Mesodermal cell (in vitro differentiated cells): ENCODE data around the gene FBXL7.
"Not testable (repeated sequence)": the region's sequence is repeated elsewhere in the genome, so short reads cannot be mapped to it uniquely, and the experiment has no call there.

Experiments
- H3K27ac ChIP-seq: 2 replicates; pipeline ENCODE4 v1.7.0; 2013; ENCODE audit warnings: mild to moderate bottlenecking, low read depth, low read length, moderate library complexity; ENCODE audit not compliant: severe bottlenecking
- H3K36me3 ChIP-seq: 2 replicates; pipeline ENCODE4 v1.7.1; 2013; ENCODE audit warnings: mild to moderate bottlenecking, low read length, moderate library complexity; ENCODE audit not compliant: control insufficient read depth, insufficient read depth
- H3K4me1 ChIP-seq: one replicate; pipeline ENCODE4 v1.7.1; 2013; ENCODE audit warnings: mild to moderate bottlenecking, low read length; ENCODE audit not compliant: insufficient read depth, control insufficient read depth, poor library complexity, severe bottlenecking
- H3K4me3 ChIP-seq: 2 replicates; pipeline ENCODE4 v1.7.0; 2013; ENCODE audit warnings: low read length, control low read depth, mild to moderate bottlenecking; ENCODE audit not compliant: insufficient read depth, poor library complexity, severe bottlenecking; ENCODE audit errors: extremely low read depth
- H3K9me3 ChIP-seq: 2 replicates; pipeline ENCODE4 v1.7.1; 2013; ENCODE audit warnings: mild to moderate bottlenecking, low read length, moderate library complexity; ENCODE audit not compliant: control insufficient read depth
- WGBS, 2 experiments: methylation state at CpG; one replicate each; pipeline ENCODE4 v1.1.5; 2013; ENCODE audit warnings: missing lambda C conversion rate in 2 of 2; ENCODE audit not compliant: insufficient coverage in 2 of 2; 5-methylcytosine and 5-hydroxymethylcytosine counted together

Gene FBXL7

DNA sequence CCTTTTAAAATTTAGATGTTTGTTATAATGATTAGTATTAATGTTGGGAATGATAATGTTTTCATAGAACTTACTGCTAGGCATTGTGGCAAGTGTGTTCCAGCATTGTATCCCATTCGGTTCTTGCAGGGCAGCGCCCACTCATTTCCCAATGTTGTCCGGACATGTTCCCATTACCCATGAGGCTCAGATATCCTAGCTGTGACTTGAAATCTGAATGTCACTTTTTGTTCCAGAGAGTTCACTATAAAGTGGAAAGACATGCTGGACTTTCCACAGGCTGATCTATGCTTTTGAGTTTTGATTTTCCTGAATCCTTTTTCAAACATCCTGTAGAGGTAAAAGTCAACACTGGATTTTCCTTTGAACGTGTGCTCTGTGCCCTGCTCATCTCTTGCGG lies 350.6 kb downstream of the FBXL7 start:
- Histone ChIP-seq H3K9me3 (no peaks in the 10 kb centered on the region), H3K27ac (peak overlapping the region; percentile 45), H3K4me3 (no peak overlapping the region), H3K4me1 (no peaks in the 10 kb centered on the region), H3K36me3 (no peaks in the 10 kb centered on the region)
- WGBS, 2 experiments = 83 to 86% methylated on average over 5 of the region's 5 CpGs

GRCh38 chr5:15850939-15851341 lies 351.0 kb downstream of the FBXL7 start:
- 73 to 100% methylated on average over 2 to 6 of the region's 6 CpGs for WGBS, 2 experiments
- H3K27ac ChIP-seq = peak overlapping the region; percentile 45
- H3K9me3 ChIP-seq = no peaks in the 10 kb centered on the region
- H3K4me1 ChIP-seq = no peaks in the 10 kb centered on the region
- H3K4me3 ChIP-seq = no peak overlapping the region
- H3K36me3 ChIP-seq = no peaks in the 10 kb centered on the region

DNA sequence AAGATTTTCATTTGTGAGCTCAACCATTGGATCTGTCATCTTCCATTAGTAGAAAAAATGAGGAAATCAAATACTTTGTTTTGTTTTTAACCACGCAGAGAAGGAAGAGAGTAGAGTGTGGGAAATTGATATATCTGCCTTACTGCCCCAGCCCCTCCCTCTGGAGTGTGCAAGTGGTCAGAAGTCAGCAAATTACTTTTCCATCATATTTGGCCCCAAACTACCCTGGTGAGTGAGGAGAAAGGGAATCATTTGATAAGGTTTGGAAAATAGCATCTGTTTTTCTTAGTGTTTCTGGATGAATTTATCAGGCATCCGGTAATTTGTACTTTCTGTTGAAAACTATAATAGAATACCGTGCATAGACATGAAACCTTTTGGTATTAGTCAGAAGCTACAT lies 352.2 kb downstream of the FBXL7 start:
- no peaks in the 10 kb centered on the region for H3K36me3 ChIP-seq
- no peaks in the 10 kb centered on the region for H3K4me1 ChIP-seq
- H3K4me3 ChIP-seq = no peak overlapping the region
- WGBS, 2 experiments = 93% methylated on average over 2 of the region's 3 CpGs; no CpG with 5 or more reads in 1 of the 2 experiments
- H3K27ac ChIP-seq = no peak overlapping the region
- H3K9me3 ChIP-seq = no peaks in the 10 kb centered on the region

DNA sequence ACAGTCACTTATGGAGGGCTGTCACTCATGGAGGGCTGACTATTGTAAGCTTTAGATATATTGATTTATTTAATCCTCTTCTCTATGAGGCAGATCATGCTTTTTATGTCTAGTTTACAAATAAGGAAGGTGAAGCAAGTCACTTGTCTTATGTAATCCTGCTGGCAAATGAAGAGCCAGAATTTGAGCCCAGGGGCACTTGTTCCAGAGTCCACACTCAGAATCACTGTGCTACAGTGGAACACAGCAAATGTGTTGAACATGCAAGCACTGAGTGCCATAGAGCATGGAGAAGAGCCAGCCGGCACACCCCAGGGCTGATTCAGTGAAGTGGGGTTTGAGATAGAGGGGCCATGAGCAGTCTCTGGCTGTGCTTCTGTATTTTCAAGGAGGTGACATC lies 353.0 kb downstream of the FBXL7 start:
- Histone ChIP-seq H3K4me3 (no peak overlapping the region), H3K9me3 (no peaks in the 10 kb centered on the region), H3K4me1 (no peaks in the 10 kb centered on the region), H3K36me3 (no peaks in the 10 kb centered on the region), H3K27ac (no peak overlapping the region)
- WGBS, 2 experiments = 100% methylated on average over 1 of the region's 1 CpG

- WGBS, 2 experiments = 100% methylated on average over 1 of the region's 1 CpG; no CpG with 5 or more reads in 1 of the 2 experiments
- H3K9me3 ChIP-seq = no peaks in the 10 kb centered on the region
- H3K4me3 ChIP-seq = no peak overlapping the region
- H3K36me3 ChIP-seq = no peaks in the 10 kb centered on the region
- no peak overlapping the region for H3K27ac ChIP-seq
- no peaks in the 10 kb centered on the region for H3K4me1 ChIP-seq
These were observed 358.3 kb downstream of the FBXL7 start for GRCh38 chr5:15858326-15858725.

- 95 to 98% methylated on average over 3 of the region's 4 CpGs for WGBS, 2 experiments
- H3K36me3 ChIP-seq = no peaks in the 10 kb centered on the region
These were observed 364.7 kb downstream of the FBXL7 start for GRCh38 chr5:15864536-15865215.

DNA sequence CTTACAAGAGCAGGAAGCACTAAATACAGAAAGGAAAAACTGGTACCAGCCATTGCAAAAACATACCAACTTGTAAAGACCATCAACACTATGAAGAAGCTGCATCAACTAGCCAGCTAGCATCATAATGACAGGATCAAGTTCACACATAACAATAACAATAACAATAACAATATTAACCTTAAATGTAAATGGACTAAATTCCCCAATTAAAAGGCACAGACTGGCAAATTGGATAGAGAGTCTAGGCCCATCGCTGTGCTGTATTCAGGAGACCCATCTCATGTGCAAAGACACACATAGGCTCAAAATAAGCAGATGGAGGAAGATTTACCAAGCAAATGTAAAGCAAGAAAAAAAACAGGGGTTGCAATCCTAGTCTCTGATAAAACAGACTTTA lies 372.3 kb downstream of the FBXL7 start:
- not testable (repeated sequence) for H3K9me3 ChIP-seq, H3K36me3 ChIP-seq, H3K4me3 ChIP-seq, H3K27ac ChIP-seq, H3K4me1 ChIP-seq
- WGBS, 2 experiments = 100% methylated on average over 1 of the region's 1 CpG; no CpG with 5 or more reads in 1 of the 2 experiments

More at GRCh38 chr5:15864536-15865215, 364.7 kb downstream of the FBXL7 start:
- Histone ChIP-seq H3K9me3 (no peaks in the 10 kb centered on the region), H3K4me3 (no peak overlapping the region), H3K4me1 (no peaks in the 10 kb centered on the region), H3K27ac (no peak overlapping the region)

DNA sequence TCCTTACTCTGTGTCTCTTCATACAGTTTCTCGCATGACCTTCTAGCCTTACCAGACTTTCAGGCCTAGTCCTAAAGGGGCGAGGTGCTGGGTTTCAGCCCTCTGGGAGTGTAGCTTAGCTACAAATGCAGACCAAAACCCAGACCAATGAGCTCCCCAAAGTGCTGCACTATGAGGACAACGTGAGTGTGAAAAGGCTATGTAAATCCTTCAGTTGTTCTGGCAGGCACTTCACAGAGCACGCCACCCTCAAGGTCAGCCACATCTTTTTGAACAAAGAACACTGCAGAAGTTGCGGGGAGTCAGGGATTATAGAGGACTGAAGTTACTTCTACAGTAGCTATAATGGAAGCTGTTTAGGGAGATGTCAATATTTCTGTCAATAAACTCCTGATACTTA lies 377.9 kb downstream of the FBXL7 start:
- no peak overlapping the region for H3K27ac ChIP-seq
- H3K9me3 ChIP-seq = no peaks in the 10 kb centered on the region
- WGBS, 2 experiments = 56 to 72% methylated on average over 2 to 3 of the region's 5 CpGs
- H3K36me3 ChIP-seq = no peaks in the 10 kb centered on the region
- H3K4me1 ChIP-seq = no peaks in the 10 kb centered on the region
- no peak overlapping the region for H3K4me3 ChIP-seq

- Histone ChIP-seq H3K4me3 (no peak overlapping the region), H3K4me1 (no peaks in the 10 kb centered on the region), H3K27ac (no peak overlapping the region), H3K36me3 (no peaks in the 10 kb centered on the region), H3K9me3 (no peaks in the 10 kb centered on the region)
- 83 to 96% methylated on average over 1 to 3 of the region's 3 CpGs for WGBS, 2 experiments
These were observed 380.2 kb downstream of the FBXL7 start for GRCh38 chr5:15880201-15880600.

DNA sequence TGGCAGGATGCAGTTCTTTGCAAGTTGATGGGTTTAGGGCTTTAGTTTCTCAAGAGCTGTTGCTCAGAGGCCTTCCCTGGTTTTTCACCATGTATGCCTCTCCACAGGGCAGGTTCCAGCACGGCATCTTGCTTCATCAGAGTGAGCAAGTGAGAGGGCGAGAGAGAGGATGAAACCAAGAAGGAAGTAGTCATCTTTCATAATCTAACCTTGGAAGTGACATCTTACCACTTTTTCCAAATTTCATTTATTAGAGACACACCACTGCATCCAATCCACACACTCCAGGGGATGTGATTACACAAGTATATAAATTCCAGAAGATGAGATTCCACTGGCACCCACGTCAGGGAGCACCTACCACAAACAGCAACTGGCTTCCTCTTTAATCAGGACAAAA lies 385.2 kb downstream of the FBXL7 start:
- Histone ChIP-seq H3K36me3 (no peaks in the 10 kb centered on the region), H3K9me3 (no peaks in the 10 kb centered on the region), H3K27ac (no peak overlapping the region), H3K4me3 (no peak overlapping the region), H3K4me1 (no peaks in the 10 kb centered on the region)
- WGBS, 2 experiments = 87 to 100% methylated on average over 1 to 3 of the region's 3 CpGs

- Histone ChIP-seq H3K27ac (no peak overlapping the region), H3K4me1 (no peaks in the 10 kb centered on the region), H3K4me3 (no peak overlapping the region), H3K9me3 (no peaks in the 10 kb centered on the region), H3K36me3 (no peaks in the 10 kb centered on the region)
- 89 to 100% methylated on average over 1 of the region's 1 CpG for WGBS, 2 experiments
These were observed 386.2 kb downstream of the FBXL7 start for GRCh38 chr5:15886156-15886555.
